HG03520 (cell line): Measurements from ENCODE around the gene MAP2K2.

Experiments used
- ATAC-seq: cut with Tn5 transposase; IDR thresholded peaks from one replicate; pipeline ENCODE4 v1.9.1; 2021; ENCODE audit warnings: mild to moderate bottlenecking, moderate library complexity; ENCODE audit not compliant: unreplicated experiment

Gene MAP2K2

DNA sequence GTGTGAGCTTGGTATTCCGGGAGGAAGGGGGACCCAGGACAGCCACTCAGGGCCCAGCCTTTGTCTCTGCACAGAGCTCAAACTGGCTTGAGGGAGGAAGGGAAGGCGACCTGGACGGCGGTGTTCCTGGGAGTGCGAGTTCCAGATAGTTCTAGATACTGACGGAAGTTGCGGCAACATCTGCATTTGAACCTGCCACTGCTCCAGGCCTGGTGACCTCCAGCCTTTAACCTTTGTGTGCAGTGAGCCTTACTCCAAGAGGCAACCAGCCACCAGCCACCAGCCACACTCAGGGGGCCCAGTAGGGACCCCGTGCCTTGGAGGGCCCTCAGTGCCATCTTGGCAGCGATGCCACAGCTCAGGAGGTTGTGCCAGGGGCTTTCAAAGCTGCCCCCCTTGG, 41.8 kb downstream of the MAP2K2 start:
- no peak for ATAC-seq

DNA sequence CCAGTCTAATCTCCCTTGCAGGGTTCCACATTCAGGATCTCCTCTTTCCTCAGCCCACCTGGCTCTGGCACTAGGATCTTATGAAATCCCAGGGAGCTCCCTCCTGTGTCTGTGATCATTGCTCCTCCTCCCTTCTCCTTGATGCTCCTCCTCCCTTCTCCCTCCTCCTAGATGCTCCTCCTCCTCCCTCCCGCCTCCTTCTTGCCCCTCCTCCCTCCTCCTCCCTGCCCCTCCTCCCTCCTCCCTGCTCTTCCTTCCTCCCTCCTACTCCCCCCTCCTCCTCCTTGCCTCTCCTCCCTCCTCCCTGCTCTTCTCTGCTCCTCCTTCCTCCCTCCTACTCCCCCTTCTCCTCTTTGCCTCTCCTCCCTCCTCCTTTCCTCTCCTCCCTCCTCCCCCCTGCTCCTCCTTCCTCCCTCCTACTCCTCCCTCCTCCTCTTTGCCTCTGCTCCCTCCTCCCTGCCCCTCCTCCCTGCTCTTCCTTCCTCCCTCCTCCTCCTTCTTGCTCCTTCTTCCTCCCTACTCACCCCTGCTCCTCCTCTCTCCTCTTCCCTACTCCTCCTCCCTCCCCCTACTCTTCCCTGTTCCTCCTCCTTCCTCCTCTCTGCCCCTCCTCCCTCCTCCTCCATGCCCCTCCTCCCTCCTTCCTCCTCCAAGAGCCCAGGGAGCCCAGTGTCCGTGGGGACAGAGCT, 42.3 kb downstream of the MAP2K2 start:
- no peak for ATAC-seq

DNA sequence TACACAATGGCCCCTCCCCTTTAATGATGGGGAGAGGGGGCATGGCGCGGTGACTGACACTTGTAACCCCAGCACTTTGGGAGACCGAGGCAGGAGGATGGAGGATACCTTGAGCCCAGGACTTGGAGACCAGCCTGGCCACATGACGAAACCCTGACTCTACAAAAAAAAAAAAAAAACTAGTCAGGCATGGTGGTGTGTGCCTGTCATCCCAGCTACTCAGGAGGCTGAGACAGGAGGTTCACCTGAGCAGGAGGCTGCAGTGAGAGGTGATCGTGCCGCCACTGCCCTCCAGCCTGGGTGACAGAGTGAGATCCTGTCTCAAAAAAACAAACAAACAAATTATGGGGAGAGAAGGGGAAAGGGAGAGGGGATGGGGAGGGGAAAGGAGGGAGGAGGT, 43.4 kb downstream of the MAP2K2 start:
- ATAC-seq: no peak

DNA sequence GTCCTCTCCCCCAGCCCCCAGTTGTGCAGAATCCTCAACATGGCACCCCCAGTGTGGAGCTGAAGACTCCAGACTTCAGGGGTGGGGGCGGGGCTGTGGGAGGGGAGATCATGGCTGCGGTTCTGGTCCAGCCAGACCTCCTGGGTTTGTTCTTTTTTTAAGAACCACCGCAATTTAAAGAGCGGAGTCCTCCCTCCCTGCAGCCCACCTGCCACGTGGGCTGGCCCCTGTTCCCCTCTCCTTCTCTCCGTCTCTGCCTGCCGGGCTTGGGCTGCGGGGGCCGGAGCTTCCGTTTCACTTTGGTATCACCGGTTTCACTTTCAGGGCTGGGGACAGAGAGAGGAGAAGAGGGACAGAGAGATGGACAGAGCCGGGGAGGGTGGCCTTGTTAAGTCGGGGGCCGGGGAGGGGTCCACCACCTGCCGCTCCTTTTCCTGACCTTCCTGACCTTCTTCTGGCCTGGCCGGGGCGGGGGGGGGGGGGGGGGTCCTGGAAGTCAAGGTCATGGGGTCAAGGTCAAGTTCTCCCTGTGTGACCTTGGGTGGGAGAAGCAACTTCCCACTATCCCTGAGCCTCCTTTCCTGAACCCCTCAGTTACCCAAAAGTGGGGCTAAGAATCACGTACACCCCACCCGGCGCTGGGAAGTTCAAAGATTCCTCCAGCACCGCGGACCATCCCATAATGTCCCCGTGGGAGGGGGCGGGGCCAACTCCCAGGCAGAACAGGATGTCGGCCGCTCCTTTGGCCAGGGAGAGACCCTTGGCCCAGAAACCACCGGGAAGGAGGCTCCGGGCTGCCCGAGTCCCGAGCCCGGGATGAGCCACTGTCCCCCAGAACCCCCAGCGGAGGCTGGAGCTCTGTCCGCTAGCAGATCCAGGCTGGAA, 45.9 kb downstream of the MAP2K2 start:
- no peak for ATAC-seq

DNA sequence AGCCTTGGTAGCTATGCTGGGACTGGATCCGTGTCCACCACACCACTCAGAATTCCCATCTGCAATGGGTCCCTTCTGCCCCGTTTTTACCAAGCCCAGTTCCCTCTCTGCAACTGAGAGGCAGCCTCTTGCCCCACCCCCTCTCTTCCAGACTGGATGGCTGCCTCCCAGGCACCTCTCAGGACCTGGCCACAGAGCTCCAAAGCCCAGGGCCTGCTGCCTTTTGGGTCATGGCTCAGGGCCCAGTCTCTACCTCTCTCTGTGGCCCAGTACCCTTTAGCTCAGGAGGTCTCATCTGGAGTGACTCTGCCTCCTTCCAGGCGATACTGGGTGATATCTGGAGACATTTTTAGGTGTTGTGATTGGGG, 46.9 kb downstream of the MAP2K2 start:
- ATAC-seq: no peak

DNA sequence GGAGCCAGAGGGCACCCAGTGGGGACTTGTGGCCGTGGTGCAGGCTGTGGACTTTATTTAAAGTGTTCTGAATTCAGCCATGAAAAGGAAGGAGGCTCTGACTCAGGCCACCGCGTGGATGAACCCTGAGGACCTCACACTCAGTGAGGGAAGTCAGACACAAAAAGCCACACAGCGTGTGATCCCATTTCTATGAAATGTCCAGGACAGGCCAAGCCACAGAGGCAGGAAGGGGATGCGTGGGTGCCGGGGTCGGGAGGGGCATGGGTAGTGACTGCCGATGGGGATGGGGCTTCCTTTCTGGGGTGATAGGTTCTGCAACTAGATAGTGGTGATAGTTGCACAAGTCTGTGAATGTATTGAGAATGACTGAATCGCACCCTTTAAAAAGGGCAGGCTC, 48.5 kb downstream of the MAP2K2 start:
- ATAC-seq: no peak

DNA sequence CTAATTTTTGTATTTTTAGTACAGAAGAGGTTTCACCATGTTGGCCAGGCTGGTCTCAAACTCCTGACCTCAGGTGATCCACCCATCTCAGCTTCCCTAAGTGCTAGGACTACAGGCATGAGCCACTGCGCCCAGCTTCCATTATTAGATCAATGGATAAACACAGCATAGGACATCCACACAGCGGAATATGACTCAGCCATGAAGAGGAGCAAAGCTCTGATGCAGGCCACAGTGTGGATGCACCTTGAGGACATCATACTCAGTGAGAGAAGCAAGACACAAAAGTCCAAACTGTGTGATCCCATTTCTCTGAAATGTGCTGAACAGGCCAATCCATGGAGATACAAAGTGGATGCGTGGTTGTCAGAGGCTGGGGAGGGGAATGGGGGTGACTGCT, 52.3 kb downstream of the MAP2K2 start:
- no peak for ATAC-seq

DNA sequence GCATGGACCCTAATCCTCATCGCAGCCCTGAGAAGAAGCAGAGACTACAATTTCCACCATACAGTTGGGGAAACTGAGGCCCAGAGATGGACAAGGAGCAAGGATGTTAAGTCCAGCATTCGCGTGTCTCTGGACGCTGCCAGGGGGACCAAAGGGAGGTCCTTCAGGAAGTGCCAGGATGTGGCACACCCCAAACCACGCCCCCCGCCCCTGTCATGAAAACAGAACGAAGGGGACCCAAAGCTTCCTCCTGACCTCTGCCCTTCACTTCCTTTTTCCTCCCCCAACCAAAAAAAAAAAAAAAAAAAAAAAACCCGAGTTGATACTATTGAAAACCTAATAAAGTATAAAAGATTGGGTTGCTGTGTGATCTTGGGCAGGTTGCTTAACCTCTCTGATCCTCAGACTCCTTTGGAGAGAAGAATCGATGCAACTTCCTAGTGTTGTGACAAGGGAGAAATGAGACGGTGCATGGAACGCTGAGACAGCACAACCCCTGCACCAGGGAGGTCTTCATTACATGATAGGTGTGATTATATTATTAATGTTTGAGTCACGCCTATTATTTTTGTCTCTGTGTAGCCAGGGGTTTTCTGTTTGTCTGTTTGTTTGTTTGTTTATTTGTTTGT, 54.5 kb downstream of the MAP2K2 start:
- no peak for ATAC-seq

DNA sequence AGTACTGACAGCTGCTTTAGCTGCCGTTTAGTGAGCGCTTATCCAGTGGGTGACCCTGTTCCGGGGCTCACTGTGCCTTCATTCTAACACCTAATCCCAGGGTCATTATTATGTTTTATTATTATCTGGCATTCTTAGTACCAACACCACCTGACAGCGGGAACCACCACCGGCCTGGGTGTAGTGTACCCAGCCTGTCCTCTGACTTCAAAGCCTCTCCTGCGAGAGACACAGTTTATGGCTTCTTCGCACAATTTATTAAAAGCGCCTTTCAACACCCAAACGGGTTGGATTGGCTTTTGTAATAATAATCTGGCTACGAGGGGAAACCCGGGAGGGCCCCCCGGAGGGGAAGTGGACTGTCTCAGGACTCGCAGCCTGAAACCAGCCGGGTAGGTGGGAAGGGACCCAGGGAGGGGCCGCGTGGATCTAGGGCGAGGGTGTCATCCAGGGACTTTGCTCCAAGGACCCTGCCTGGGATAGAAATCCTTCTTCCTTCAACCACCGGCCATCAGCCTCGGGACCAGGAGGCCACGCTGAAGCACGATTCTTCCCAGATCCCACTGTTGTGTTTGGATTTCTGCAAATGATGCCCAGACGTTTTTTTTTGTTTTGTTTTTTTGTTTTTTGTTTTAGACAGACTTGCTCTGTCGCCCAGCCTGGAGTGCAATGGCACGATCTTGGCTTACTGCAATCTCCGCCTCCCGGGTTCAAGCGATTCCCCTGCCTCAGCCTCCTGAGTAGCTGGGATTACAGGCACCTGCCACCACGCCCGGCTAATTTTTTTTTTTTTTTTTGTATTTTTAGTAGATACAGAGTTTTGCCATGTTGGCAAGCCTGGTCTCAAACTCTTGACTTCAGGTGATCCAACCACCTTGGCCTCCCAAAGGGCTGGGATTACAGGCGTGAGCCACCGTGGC, 55.6 kb downstream of the MAP2K2 start:
- ATAC-seq: no peak

DNA sequence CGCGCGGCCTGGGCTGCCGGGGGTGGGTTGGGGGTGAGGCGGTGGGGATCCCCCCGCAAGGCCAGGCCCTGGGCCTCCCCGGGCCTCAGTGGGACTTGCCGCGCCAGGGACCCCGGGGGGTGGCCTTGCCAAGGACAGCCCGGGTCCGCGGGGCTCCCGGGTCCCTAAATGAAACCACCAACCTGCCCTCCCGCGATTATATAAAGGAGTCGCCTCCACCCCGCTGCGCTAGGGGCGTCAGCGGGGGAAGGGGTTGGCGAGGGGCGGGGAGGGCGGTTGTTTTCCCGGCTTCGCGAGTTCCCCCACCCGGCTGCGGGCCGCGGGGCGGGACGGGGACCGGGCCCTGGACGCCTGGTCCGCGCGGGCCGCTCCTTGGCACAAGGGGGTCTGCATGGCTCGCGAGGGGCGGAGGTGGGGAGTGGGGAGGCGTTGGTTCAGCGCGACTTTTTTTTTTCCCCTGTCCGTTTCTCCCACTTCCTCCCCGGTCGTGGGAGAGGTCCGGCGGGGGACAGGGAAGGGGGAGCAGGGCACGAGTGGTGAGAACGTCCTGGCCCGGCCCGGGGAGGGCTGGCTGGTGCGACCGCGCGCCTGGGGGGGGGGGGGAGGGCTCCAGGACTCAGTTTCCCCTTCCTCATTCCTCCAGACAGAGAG, 56.4 kb downstream of the MAP2K2 start:
- no peak for ATAC-seq

DNA sequence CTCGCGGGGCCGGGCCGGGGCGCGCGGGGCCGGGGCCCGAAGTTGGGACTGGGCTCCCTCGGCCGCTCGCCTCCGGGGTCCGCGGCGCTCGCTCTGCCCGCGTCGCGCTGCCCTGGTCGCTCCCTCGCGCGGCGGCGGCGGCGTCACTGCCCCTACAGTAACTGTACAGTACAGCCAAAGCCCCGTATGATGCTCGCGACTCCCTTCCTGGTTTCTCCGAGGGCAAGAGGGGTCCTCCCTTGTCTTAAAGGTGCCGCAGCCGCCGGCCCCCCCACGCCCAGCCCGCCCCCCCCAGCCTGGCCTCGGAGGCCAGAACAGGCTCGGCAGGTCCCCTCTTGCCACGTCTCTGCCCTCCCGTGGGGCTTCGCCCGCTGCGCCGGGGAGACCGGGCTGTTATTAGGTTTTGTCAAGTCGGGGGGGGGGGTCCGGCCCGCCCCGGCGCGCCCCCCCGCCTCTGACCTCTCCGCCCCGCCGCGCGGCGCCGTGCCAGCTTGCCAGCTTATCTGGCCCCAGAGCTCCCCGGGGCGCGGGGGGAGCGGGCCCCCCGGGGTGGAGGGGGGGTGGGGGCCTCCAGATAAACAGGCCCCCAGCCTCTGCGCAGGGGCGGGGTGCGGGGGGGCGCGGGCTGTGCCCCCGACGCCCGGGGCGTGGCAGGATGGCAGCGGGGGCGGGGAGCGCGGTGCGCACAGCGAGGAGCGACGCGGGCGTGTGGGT, 57.1 kb downstream of the MAP2K2 start, which contains the start of gene ZBTB7A:
Gene ZBTB7A (minus strand): TSS at position 218 of the 714 bp plus-strand sequence. CDS start 11,667 bp downstream, outside the sequence.
- no peak for ATAC-seq

DNA sequence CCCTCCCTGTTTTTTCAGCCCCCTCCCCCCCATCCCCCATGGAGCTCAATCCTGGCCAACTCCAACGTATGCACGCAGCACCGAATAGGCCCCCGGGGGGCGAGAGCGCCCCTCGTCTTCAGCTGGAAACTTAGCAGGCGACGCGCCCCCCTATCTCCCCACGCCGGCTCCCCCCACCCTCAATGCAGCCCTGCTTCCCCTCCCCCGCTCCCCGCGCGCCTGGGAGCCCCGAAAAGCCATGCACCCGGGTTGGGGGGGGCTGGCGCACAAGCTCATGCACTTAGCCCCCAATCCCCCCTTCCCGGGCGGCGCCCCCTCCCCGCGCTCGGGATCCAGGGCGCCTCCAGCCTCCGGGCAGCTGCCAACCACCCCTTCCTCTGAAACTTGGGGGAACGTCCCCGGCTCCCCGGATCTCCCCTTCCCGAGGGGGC, 57.7 kb downstream of the MAP2K2 start:
- ATAC-seq: no peak

DNA sequence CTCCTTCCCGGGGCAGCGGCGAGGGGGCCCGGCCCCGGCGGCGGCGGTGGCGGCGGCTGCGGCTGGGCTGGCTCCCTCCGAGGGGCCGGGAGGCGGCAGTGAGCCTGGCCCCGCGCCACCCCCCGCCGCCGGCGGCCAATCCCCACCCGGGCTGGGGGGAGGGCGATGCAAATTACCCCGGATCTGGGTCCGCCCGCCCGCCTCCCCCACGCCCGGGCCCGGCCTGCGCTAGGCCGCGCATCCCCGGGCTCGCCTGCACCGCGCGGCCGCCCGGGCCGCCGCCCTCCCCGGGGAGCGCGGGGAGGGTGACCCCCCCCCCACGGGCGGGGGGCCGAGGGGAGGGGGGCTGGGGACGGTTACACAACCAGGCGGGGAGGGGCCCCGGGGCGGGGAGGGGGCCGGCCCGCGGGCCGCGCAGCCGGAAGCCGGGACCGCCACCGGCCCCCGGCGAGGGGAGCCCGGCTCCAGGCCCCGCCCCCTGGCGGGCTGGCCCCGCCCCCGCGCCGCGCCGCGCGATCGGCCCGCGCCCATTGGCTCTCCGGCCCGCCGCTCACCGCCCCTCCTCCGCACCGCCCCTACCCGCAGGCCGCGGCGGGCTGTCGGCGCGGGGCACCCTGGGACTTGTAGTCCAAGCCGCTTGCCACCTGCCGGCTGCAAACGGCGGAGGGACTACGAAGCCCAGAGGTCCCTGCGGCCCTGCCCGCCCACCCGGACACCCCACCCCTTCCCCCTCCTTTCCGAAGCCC, 58.3 kb downstream of the MAP2K2 start:
- ATAC-seq: peak; percentile 75

DNA sequence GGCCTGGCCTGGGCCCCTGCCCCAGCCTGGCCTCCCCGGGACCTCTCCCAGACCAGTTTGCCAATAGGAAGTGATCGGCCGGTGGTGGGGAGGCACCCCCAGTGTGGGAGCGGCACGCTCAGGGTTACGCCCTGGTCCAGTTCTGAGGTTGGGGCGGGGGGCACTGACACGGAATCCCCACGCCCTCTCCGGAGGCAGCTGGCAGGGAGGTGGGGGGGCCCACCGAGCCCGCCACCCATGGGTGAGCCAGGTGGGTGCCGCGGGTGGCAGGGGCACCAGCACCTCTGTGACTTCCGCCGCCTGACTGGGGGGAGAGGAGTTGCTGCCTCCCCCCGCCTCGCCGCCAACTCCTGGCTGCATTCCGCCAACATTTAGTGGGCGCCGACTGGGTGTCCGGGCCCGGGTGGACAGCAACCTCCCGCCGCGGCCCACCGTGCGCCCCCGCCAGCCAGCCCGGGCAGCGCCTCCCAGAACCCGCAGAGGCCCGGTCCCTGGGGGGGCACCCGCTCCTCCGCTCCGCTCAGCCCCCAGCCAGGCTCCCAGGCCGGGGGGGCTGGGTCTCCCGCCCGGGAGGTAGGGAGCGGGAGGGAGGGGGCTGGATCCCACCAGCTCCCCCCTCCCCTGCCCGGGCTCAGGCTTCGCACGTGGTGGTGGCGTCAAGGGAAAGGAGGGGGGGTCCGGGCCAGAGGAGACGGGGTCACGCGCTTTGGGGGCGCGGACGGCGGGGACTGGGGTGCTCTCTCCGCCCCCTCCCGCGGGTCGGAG, 59.2 kb downstream of the MAP2K2 start:
- no peak for ATAC-seq

DNA sequence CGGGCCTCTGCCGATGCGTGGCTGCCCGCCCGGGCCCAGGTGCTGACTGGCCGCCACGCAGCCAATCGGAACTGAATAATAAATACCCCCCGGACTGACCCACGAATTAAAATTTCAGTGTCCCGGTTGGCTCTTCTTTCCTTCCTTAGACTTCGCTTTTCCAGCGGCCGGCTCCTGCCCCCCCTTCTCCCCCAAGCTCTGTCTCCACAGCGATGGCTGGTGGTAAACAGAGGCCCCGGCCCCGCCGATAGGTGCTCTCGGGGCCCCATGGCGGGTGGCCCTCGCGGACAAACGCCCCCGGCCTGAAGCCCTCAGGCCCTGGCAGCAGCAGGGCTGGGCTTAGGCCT, 59.8 kb downstream of the MAP2K2 start:
- ATAC-seq: no peak

DNA sequence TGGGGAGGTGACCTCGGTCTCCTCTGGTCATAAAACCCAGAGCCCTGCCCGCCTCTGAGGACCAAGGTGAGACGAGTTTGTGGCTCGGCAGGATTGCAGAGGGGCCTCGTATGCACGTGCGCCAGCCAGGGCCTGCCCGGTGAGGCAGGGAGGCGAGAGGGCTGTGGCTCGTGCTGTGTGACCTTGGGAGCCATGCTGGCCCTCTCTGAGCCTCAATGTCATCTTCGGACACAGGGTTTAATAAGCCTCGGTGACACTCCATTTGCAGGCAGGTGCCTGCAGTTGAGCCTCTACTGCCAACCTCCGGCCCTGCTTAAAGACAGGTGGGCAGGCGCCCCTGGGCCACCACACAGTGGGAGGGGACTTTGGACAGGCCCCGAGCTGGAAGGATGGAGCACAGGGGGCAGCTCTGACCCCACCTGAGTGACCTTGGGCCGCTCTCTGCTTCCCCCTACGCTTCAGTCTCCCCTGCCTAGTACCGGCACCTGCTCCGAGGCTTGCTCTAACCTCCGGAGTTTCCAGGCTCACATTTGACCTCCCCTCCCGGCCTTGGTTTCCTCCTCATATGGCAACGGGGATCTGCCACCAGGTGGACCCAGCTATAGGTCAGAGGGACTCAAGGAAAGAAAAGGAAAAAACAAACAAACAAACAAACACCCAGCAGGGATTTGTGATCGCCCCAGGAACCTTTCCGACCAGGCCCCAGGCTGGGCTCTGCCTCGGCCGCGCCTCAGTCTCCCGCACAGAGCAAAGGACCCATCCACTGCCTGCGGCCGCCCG, 60.4 kb downstream of the MAP2K2 start:
- no peak for ATAC-seq
